Superior temporal gyrus (tissue), 1 donor: ENCODE results near the gene RIC1.
A peak's percentile ranks its signal among the peaks of the same experiment; 100 is the strongest.
"Not testable (repeated sequence)": the region's sequence is repeated elsewhere in the genome, so short reads cannot be mapped to it uniquely, and the experiment has no call there.

Experiments
- DNase-seq: peaks from one replicate; pipeline ENCODE4 v3.0.0-alpha.2; 2016; ENCODE audit errors: extremely low spot score

Gene RIC1

GRCh38 chr9:5628530-5629311 lies at the start of gene RIC1:
Gene RIC1 (plus strand): TSS chr9:5629107. CDS start chr9:5629310, 203 bp downstream.
- peak; percentile 90 for DNase-seq

- no peak for DNase-seq
Measured at GRCh38 chr9:5579881-5580280, 49.0 kb upstream of the RIC1 start.

GRCh38 chr9:5580650-5581049 lies 48.3 kb upstream of the RIC1 start:
- no peak for DNase-seq

GRCh38 chr9:5581706-5582105 lies 47.2 kb upstream of the RIC1 start:
- DNase-seq: not testable (repeated sequence)

- DNase-seq: no peak
Measured at GRCh38 chr9:5582835-5583195, 46.1 kb upstream of the RIC1 start.

GRCh38 chr9:5586391-5586802 lies 42.5 kb upstream of the RIC1 start:
- DNase-seq: no peak

- DNase-seq: no peak
Measured at GRCh38 chr9:5587024-5587423, 41.9 kb upstream of the RIC1 start.

GRCh38 chr9:5592231-5592630 lies 36.7 kb upstream of the RIC1 start:
- no peak for DNase-seq

- no peak for DNase-seq
Measured at GRCh38 chr9:5592904-5593303, 36.0 kb upstream of the RIC1 start.

GRCh38 chr9:5593904-5594303 lies 35.0 kb upstream of the RIC1 start:
- no peak for DNase-seq

- no peak for DNase-seq
Measured at GRCh38 chr9:5596173-5596572, 32.7 kb upstream of the RIC1 start.

- peak; percentile 48 for DNase-seq
Measured at GRCh38 chr9:5608298-5609225, 20.3 kb upstream of the RIC1 start.

GRCh38 chr9:5609226-5609596 lies 19.7 kb upstream of the RIC1 start:
- DNase-seq: no peak

GRCh38 chr9:5610491-5610890 lies 18.4 kb upstream of the RIC1 start:
- DNase-seq: no peak

GRCh38 chr9:5611321-5612184 lies 17.4 kb upstream of the RIC1 start:
- DNase-seq: no peak

GRCh38 chr9:5612185-5612530 lies 16.7 kb upstream of the RIC1 start:
- DNase-seq: no peak

- no peak for DNase-seq
Measured at GRCh38 chr9:5614192-5614591, 14.7 kb upstream of the RIC1 start.

GRCh38 chr9:5614985-5615384 lies 13.9 kb upstream of the RIC1 start:
- DNase-seq: no peak

- DNase-seq: no peak
Measured at GRCh38 chr9:5617749-5618148, 11.2 kb upstream of the RIC1 start.

- no peak for DNase-seq
Measured at GRCh38 chr9:5620494-5620893, 8.4 kb upstream of the RIC1 start.

GRCh38 chr9:5621327-5621726 lies 7.6 kb upstream of the RIC1 start:
- DNase-seq: no peak

GRCh38 chr9:5622016-5622415 lies 6.9 kb upstream of the RIC1 start:
- no peak for DNase-seq
